ENCODE results near the gene VCAN. TPM values are rescaled to one million over a fixed set of nuclear protein-coding genes. Genes with fewer than 3 reads are reported as not detected.
A peak's percentile ranks its signal among the peaks of the same experiment; 100 is the strongest.

The VCAN gene
- total RNA-seq: 7.8 and 33.7 TPM in 2 replicates

- Histone ChIP-seq H3K36me3 (ENCODE audit: control insufficient read depth, insufficient read depth, low read length) (no peaks in the 10 kb centered on the region), H3K4me3 (ENCODE audit: low read depth, low read length) (peak within 1 kb of the TSS; percentile 61), H3K27me3 (ENCODE audit: control insufficient read depth, insufficient read depth, low read length) (peaks cover 4% of the 10 kb centered on the region)
- TF ChIP-seq CTCF (IDR thresholded peaks at IDR 0.05; ENCODE audit: insufficient read depth, low read length, severe bottlenecking): no peak
- no peak for FAIRE-seq
- peak; percentile 75 for DNase-seq (ENCODE audit: low read depth)
These were observed at the start of gene VCAN for GRCh38 chr5:83471405-83472212. TSS of gene VCAN (plus strand) at chr5:83471744. CDS start at chr5:83483519, 11,775 bp downstream.

GRCh38 chr5:83422284-83422683 lies 49.3 kb upstream of the VCAN start:
- H3K27me3 ChIP-seq (ENCODE audit: control insufficient read depth, insufficient read depth, low read length): no peaks in the 10 kb centered on the region
- no peaks in the 10 kb centered on the region for H3K36me3 ChIP-seq (ENCODE audit: control insufficient read depth, insufficient read depth, low read length)
- no peak for DNase-seq (ENCODE audit: low read depth)
- no peak for FAIRE-seq
- no peak overlapping the region for H3K4me3 ChIP-seq (ENCODE audit: low read depth, low read length)
- no peak for TF ChIP-seq CTCF (IDR thresholded peaks at IDR 0.05; ENCODE audit: insufficient read depth, low read length, severe bottlenecking)

- TF ChIP-seq CTCF (IDR thresholded peaks at IDR 0.05; ENCODE audit: insufficient read depth, low read length, severe bottlenecking): no peak
- H3K4me3 ChIP-seq (ENCODE audit: low read depth, low read length): no peak overlapping the region
- H3K27me3 ChIP-seq (ENCODE audit: control insufficient read depth, insufficient read depth, low read length): no peaks in the 10 kb centered on the region
- FAIRE-seq (no peak), DNase-seq (ENCODE audit: low read depth) (no peak)
- H3K36me3 ChIP-seq (ENCODE audit: control insufficient read depth, insufficient read depth, low read length): no peaks in the 10 kb centered on the region
These were observed 44.7 kb upstream of the VCAN start for GRCh38 chr5:83426855-83427254.

- FAIRE-seq: no peak
- Histone ChIP-seq H3K36me3 (ENCODE audit: control insufficient read depth, insufficient read depth, low read length) (no peaks in the 10 kb centered on the region), H3K4me3 (ENCODE audit: low read depth, low read length) (no peak overlapping the region), H3K27me3 (ENCODE audit: control insufficient read depth, insufficient read depth, low read length) (no peaks in the 10 kb centered on the region)
- no peak for TF ChIP-seq CTCF (IDR thresholded peaks at IDR 0.05; ENCODE audit: insufficient read depth, low read length, severe bottlenecking)
- no peak for DNase-seq (ENCODE audit: low read depth)
These were observed 43.4 kb upstream of the VCAN start for GRCh38 chr5:83428126-83428525.

- no peak for FAIRE-seq
- no peak overlapping the region for H3K4me3 ChIP-seq (ENCODE audit: low read depth, low read length)
- no peak for DNase-seq (ENCODE audit: low read depth)
- H3K27me3 ChIP-seq (ENCODE audit: control insufficient read depth, insufficient read depth, low read length): no peaks in the 10 kb centered on the region
- no peaks in the 10 kb centered on the region for H3K36me3 ChIP-seq (ENCODE audit: control insufficient read depth, insufficient read depth, low read length)
- TF ChIP-seq CTCF (IDR thresholded peaks at IDR 0.05; ENCODE audit: insufficient read depth, low read length, severe bottlenecking): no peak
These were observed 42.7 kb upstream of the VCAN start for GRCh38 chr5:83428890-83429289.
